HEK293 (cell line): ENCODE measurements around the gene MAGEB17.

ENCODE experiments used
- CTCF ChIA-PET: fragments of 350-600 bp; formaldehyde crosslinking; extraction: SDS; loops from one replicate; lab custom pipeline; 2021; ENCODE audit warnings: antibody characterized with exemption; lab: Yijun Ruan, JAX
- POLR2A ChIA-PET: fragments of 300-600 bp; formaldehyde crosslinking; extraction: SDS; loops from one replicate; lab custom pipeline; 2020; ENCODE audit warnings: antibody characterized with exemption, inconsistent platforms; lab: Yijun Ruan, JAX
- H3K27ac ChIP-seq: fragments of 200-500 bp; sonication (Bioruptor generic); 2 replicates; pipeline ENCODE4 v1.5.1; 2014; ENCODE audit warnings: low read depth, low read length, control low read depth, inconsistent platforms; ENCODE audit errors: extremely low read depth
- H3K36me3 ChIP-seq, 2 experiments: fragments of 200-500 bp in 1 of 2; sonication (Bioruptor generic) in 1 of 2; 1 replicate in 1 of 2; 2 replicates in 1 of 2; pipeline ENCODE4 v1.5.1; 2014 to 2017; ENCODE audit warnings: inconsistent platforms in 2 of 2, low read length in 2 of 2; ENCODE audit not compliant: control insufficient read depth in 2 of 2, insufficient read depth in 1 of 2
- H3K4me1 ChIP-seq: fragments of 200-500 bp; sonication (Bioruptor generic); 2 replicates; pipeline ENCODE4 v1.5.1; 2014; ENCODE audit warnings: mild to moderate bottlenecking, low read length, inconsistent platforms; ENCODE audit not compliant: control insufficient read depth, insufficient read depth
- H3K4me3 ChIP-seq: 2 replicates; pipeline ENCODE4 v1.5.1; 2011; ENCODE audit warnings: low read depth, mild to moderate bottlenecking, control low read depth, low read length, moderate library complexity
- H3K9me3 ChIP-seq: fragments of 200-500 bp; sonication (Bioruptor generic); 2 replicates; pipeline ENCODE4 v1.5.1; 2014; ENCODE audit warnings: low read depth, low read length, inconsistent platforms; ENCODE audit not compliant: control insufficient read depth, insufficient read depth
- IKZF3 ChIP-seq: fragments of 450-650 bp; IDR thresholded peaks from 2 replicates; pipeline ENCODE4 v1.5.0; 2018; ENCODE audit warnings: missing biosample characterization, mild to moderate bottlenecking, missing genetic modification characterization, moderate library complexity
- MZF1 ChIP-seq: fragments of 450-650 bp; formaldehyde crosslinking; IDR thresholded peaks from 2 replicates; pipeline ENCODE4 v1.5.1; 2017; ENCODE audit warnings: missing biosample characterization, missing genetic modification characterization, borderline replicate concordance
- SCRT2 ChIP-seq: fragments of 450-650 bp; formaldehyde crosslinking; IDR thresholded peaks from 2 replicates; pipeline ENCODE4 v1.5.1; 2016; ENCODE audit warnings: missing biosample characterization, missing genetic modification characterization
- ZFHX2 ChIP-seq: fragments of 450-650 bp; formaldehyde crosslinking; conservative IDR thresholded peaks from 2 replicates; pipeline ENCODE4 v1.5.1; 2016; ENCODE audit warnings: missing biosample characterization, missing genetic modification characterization
- ZNF138 ChIP-seq: fragments of 450-650 bp; formaldehyde crosslinking; IDR thresholded peaks from 2 replicates; pipeline ENCODE4 v1.5.1; 2016; ENCODE audit warnings: missing biosample characterization, missing genetic modification characterization, borderline replicate concordance
- ZNF366 ChIP-seq: fragments of 450-650 bp; formaldehyde crosslinking; conservative IDR thresholded peaks from 2 replicates; pipeline ENCODE4 v1.5.1; 2016; ENCODE audit warnings: missing biosample characterization, missing genetic modification characterization
- ZNF37A ChIP-seq: fragments of 450-650 bp; IDR thresholded peaks from 2 replicates; pipeline ENCODE4 v1.5.1; 2018; ENCODE audit warnings: missing biosample characterization, missing genetic modification characterization
- ZNF433 ChIP-seq: fragments of 450-650 bp; formaldehyde crosslinking; IDR thresholded peaks from 2 replicates; pipeline ENCODE4 v1.5.1; 2016; ENCODE audit warnings: missing biosample characterization, missing genetic modification characterization, low read depth
- ZNF510 ChIP-seq: fragments of 450-650 bp; formaldehyde crosslinking; IDR thresholded peaks from 2 replicates; pipeline ENCODE4 v1.5.1; 2018; ENCODE audit warnings: mild to moderate bottlenecking, missing genetic modification characterization, missing biosample characterization; ENCODE audit not compliant: insufficient replicate concordance
- ZNF600 ChIP-seq: fragments of 450-650 bp; formaldehyde crosslinking; IDR thresholded peaks from 2 replicates; pipeline ENCODE4 v1.5.1; 2016; ENCODE audit warnings: missing biosample characterization, missing genetic modification characterization
- ZNF664 ChIP-seq: fragments of 450-650 bp; formaldehyde crosslinking; IDR thresholded peaks from 2 replicates; pipeline ENCODE4 v1.5.1; 2016; ENCODE audit warnings: missing biosample characterization, missing genetic modification characterization
- TF ChIP-seq, protein P1 (sequence below): fragments of 450-650 bp; formaldehyde crosslinking; IDR thresholded peaks from 2 replicates; pipeline ENCODE4 v1.5.1; 2016; ENCODE audit warnings: missing biosample characterization, missing genetic modification characterization
- TF ChIP-seq, protein P2 (sequence below): fragments of 450-650 bp; formaldehyde crosslinking; IDR thresholded peaks from 2 replicates; pipeline ENCODE4 v1.5.1; 2016; ENCODE audit warnings: missing biosample characterization, missing genetic modification characterization
- TF ChIP-seq, protein P3 (sequence below): fragments of 450-650 bp; formaldehyde crosslinking; IDR thresholded peaks from 2 replicates; pipeline ENCODE4 v1.5.1; 2016; ENCODE audit warnings: missing biosample characterization, missing genetic modification characterization, low read depth

Gene MAGEB17

DNA sequence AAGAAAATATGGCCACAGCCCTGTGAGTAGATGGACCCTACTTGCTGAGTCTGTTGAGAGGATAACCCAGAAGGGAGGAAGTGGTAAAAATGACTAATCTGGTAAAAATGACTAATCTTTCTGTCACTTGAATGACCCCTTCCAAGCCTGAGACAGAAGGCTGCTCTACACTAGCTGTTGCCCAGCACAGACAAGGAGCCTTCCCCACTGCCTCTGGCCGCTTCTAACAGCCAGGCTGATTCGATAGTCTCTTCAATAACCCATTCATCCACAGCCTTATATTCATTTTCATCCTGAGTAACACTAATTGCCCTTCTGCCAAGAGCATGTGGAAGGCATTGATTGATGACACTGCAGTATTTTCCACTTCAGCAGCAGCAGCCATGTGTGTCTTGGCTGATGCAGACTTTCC is 18.4 kb downstream of the MAGEB17 start (continued):
- TF ChIP-seq ZNF433 (tag by site-specific recombination), result no peak

DNA sequence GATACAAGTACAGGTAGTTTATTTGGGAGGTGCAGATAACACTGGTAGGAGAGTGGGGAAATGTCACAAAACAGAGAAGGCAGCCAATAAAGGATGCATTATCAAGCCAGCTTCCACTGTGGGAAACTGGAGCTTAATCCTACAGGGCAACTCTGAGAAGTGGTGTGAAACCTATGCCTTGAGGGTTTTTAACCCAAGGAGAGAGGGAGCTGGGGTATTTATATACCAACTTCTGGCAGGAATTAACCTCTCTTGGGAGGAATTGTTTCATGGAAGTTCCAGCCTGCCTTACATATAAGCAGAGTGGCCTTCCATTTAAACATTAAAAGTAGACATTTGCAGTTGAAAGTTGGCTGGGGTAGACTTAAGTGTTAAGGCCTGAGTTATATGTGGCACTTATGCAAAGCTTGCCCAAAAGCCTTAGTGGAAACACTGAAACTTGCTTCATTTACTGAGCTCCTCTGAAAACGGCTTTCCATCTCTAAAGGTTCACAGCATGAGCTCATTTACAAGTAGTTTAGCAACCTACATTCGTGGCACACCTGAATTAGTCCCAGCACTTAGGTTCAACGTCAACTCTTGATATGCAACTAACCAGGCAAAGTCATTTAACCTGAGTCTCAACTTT is 19.2 kb downstream of the MAGEB17 start:
- no peaks in the 10 kb centered on the region for H3K36me3 ChIP-seq
- H3K4me1 ChIP-seq, result no peaks in the 10 kb centered on the region
- no peaks in the 10 kb centered on the region for H3K9me3 ChIP-seq
- TF ChIP-seq ZNF37A (0 out of 2 replicates have a peak, but pooled peaks have one; percentile 53), ZNF600 (no peak)
- ChIA-PET POLR2A (no interaction called here), CTCF (no interaction called here)
- no peak overlapping the region for H3K4me3 ChIP-seq
- no peak overlapping the region for H3K27ac ChIP-seq

DNA sequence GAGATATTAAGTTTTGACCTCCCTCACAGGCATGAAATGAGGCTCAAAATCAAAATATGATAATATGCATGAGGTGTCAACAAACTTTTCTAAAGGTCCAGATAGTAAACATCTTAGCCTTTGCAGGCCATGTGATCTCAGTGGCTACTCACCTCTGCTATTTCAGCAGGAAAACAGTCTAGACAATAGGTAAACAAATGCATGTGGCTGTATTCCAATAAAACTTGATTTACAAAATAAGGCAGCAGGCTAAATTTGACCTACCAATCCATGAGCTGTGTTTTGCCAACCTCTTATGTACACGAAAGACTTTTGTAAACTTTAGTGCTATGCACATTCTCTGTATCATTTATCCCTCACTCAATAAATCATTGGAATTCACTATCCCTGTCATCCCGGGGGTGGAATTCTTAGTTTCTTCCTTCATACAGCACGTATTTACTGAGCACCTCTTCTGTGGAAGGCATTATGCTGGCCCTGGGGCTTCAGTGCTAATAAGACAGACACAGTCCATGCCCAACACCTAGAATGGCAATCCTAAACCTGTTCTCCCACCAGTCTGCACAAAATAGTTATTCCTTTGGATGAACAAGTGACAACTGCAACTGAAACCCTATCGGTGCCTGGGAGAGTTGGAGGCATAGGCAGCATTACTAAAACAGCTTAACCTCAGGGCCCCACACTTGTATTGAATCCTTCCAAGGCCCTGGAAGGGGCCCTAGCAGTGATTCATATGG is 19.9 kb downstream of the MAGEB17 start:
- Histone ChIP-seq H3K4me3 (no peak overlapping the region), H3K36me3 (no peaks in the 10 kb centered on the region), H3K9me3 (no peaks in the 10 kb centered on the region), H3K4me1 (no peaks in the 10 kb centered on the region), H3K27ac (no peak overlapping the region)
- ChIA-PET CTCF (no interaction called here), POLR2A (no interaction called here)
- TF ChIP-seq ZNF138 (no peak), ZNF366 (no peak), ZFHX2 (tag by site-specific recombination) (no peak)
- TF ChIP-seq, protein P1, sequence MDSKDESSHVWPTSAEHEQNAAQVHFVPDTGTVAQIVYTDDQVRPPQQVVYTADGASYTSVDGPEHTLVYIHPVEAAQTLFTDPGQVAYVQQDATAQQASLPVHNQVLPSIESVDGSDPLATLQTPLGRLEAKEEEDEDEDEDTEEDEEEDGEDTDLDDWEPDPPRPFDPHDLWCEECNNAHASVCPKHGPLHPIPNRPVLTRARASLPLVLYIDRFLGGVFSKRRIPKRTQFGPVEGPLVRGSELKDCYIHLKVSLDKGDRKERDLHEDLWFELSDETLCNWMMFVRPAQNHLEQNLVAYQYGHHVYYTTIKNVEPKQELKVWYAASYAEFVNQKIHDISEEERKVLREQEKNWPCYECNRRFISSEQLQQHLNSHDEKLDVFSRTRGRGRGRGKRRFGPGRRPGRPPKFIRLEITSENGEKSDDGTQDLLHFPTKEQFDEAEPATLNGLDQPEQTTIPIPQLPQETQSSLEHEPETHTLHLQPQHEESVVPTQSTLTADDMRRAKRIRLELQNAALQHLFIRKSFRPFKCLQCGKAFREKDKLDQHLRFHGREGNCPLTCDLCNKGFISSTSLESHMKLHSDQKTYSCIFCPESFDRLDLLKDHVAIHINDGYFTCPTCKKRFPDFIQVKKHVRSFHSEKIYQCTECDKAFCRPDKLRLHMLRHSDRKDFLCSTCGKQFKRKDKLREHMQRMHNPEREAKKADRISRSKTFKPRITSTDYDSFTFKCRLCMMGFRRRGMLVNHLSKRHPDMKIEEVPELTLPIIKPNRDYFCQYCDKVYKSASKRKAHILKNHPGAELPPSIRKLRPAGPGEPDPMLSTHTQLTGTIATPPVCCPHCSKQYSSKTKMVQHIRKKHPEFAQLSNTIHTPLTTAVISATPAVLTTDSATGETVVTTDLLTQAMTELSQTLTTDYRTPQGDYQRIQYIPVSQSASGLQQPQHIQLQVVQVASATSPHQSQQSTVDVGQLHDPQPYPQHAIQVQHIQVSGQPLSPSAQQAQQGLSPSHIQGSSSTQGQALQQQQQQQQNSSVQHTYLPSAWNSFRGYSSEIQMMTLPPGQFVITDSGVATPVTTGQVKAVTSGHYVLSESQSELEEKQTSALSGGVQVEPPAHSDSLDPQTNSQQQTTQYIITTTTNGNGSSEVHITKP (tag by site-specific recombination), result no peak

DNA sequence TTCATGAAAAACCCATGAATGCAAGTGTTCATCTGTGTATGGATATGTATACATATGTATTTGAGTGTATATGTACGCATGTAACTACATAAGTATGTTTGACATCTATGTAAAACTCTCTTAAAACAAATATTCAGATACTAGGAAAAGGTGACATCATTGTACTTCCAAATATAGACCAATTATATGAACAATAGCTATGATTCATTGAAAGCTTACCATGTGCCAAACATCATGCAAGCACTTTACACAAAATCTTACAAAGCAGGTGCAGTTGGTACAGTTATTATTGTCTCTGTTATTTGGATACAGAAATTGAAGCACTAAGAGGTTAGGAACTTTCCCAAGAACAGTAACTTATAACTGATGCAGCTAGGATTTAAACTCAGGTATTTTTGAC is 21.4 kb downstream of the MAGEB17 start:
- H3K9me3 ChIP-seq, result no peaks in the 10 kb centered on the region
- TF ChIP-seq, protein P2, sequence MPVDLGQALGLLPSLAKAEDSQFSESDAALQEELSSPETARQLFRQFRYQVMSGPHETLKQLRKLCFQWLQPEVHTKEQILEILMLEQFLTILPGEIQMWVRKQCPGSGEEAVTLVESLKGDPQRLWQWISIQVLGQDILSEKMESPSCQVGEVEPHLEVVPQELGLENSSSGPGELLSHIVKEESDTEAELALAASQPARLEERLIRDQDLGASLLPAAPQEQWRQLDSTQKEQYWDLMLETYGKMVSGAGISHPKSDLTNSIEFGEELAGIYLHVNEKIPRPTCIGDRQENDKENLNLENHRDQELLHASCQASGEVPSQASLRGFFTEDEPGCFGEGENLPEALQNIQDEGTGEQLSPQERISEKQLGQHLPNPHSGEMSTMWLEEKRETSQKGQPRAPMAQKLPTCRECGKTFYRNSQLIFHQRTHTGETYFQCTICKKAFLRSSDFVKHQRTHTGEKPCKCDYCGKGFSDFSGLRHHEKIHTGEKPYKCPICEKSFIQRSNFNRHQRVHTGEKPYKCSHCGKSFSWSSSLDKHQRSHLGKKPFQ, result no peak
- TF ChIP-seq ZNF664 (tag by site-specific recombination) (no peak), IKZF3 (no peak), SCRT2 (no peak), MZF1 (no peak), ZNF510 (no peak)
- TF ChIP-seq, protein P3, sequence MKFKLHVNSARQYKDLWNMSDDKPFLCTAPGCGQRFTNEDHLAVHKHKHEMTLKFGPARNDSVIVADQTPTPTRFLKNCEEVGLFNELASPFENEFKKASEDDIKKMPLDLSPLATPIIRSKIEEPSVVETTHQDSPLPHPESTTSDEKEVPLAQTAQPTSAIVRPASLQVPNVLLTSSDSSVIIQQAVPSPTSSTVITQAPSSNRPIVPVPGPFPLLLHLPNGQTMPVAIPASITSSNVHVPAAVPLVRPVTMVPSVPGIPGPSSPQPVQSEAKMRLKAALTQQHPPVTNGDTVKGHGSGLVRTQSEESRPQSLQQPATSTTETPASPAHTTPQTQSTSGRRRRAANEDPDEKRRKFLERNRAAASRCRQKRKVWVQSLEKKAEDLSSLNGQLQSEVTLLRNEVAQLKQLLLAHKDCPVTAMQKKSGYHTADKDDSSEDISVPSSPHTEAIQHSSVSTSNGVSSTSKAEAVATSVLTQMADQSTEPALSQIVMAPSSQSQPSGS (tag by site-specific recombination), result peak; percentile 58; the same call in 1 of the 2 replicates
- no peaks in the 10 kb centered on the region for H3K4me1 ChIP-seq
- POLR2A ChIA-PET, result no interaction called here
- H3K36me3 ChIP-seq, result no peaks in the 10 kb centered on the region
- H3K4me3 ChIP-seq, result no peak overlapping the region
- CTCF ChIA-PET, result interaction anchor here (0.5 kb wide), 1 partner anchor 317 kb away, joined by 3 read pairs; no protein-coding TSS in a partner anchor
- no peak overlapping the region for H3K27ac ChIP-seq
